ENCODE data around the gene CNTN2.

The CNTN2 gene

GRCh38 chr1:205074513-205074912 is 31.5 kb downstream of the CNTN2 start:
- H3K4me1 ChIP-seq (ENCODE audit: control insufficient read depth, insufficient read depth, low read length): peaks cover 24% of the 10 kb centered on the region

GRCh38 chr1:205075642-205076155 is 32.7 kb downstream of the CNTN2 start:
- no peak overlapping the region for H3K4me3 ChIP-seq (ENCODE audit: low read length)
- H3K9ac ChIP-seq (ENCODE audit: low read length): no peak overlapping the region
- H3K27me3 ChIP-seq (replicated peaks; ENCODE audit: control insufficient read depth, insufficient read depth, low read length): no peaks in the 10 kb centered on the region
- no peaks in the 10 kb centered on the region for H3K36me3 ChIP-seq (ENCODE audit: control insufficient read depth, insufficient read depth, low read length, severe bottlenecking)
- DNase-seq (ENCODE audit: low read depth): no peak
- peaks cover 24% of the 10 kb centered on the region for H3K4me1 ChIP-seq (ENCODE audit: control insufficient read depth, insufficient read depth, low read length)
- no peaks in the 10 kb centered on the region for H3K9me3 ChIP-seq (ENCODE audit: control insufficient read depth, low read length)

More at GRCh38 chr1:205074513-205074912, 31.5 kb downstream of the CNTN2 start:
- Histone ChIP-seq H3K4me3 (ENCODE audit: low read length) (no peak overlapping the region), H3K9ac (ENCODE audit: low read length) (no peak overlapping the region), H3K27me3 (replicated peaks; ENCODE audit: control insufficient read depth, insufficient read depth, low read length) (no peaks in the 10 kb centered on the region), H3K9me3 (ENCODE audit: control insufficient read depth, low read length) (no peaks in the 10 kb centered on the region), H3K36me3 (ENCODE audit: control insufficient read depth, insufficient read depth, low read length, severe bottlenecking) (no peaks in the 10 kb centered on the region)
- no peak for DNase-seq (ENCODE audit: low read depth)

GRCh38 chr1:205076245-205076761 is 33.3 kb downstream of the CNTN2 start:
- H3K36me3 ChIP-seq (ENCODE audit: control insufficient read depth, insufficient read depth, low read length, severe bottlenecking): no peaks in the 10 kb centered on the region
- no peaks in the 10 kb centered on the region for H3K27me3 ChIP-seq (replicated peaks; ENCODE audit: control insufficient read depth, insufficient read depth, low read length)
- H3K4me3 ChIP-seq (ENCODE audit: low read length): no peak overlapping the region
- no peaks in the 10 kb centered on the region for H3K9me3 ChIP-seq (ENCODE audit: control insufficient read depth, low read length)
- no peak overlapping the region for H3K9ac ChIP-seq (ENCODE audit: low read length)
- no peak for DNase-seq (ENCODE audit: low read depth)
- peaks cover 24% of the 10 kb centered on the region for H3K4me1 ChIP-seq (ENCODE audit: control insufficient read depth, insufficient read depth, low read length)

GRCh38 chr1:205077158-205077933 is 34.3 kb downstream of the CNTN2 start:
- peak overlapping the region; percentile 20 for H3K4me3 ChIP-seq (ENCODE audit: low read length)
- no peaks in the 10 kb centered on the region for H3K9me3 ChIP-seq (ENCODE audit: control insufficient read depth, low read length)
- no peak overlapping the region for H3K9ac ChIP-seq (ENCODE audit: low read length)
- peak; percentile 28 for DNase-seq (ENCODE audit: low read depth)
- no peaks in the 10 kb centered on the region for H3K36me3 ChIP-seq (ENCODE audit: control insufficient read depth, insufficient read depth, low read length, severe bottlenecking)
- peaks cover 24% of the 10 kb centered on the region for H3K4me1 ChIP-seq (ENCODE audit: control insufficient read depth, insufficient read depth, low read length)
- no peaks in the 10 kb centered on the region for H3K27me3 ChIP-seq (replicated peaks; ENCODE audit: control insufficient read depth, insufficient read depth, low read length)

GRCh38 chr1:205077934-205078311 is 34.9 kb downstream of the CNTN2 start:
- H3K36me3 ChIP-seq (ENCODE audit: control insufficient read depth, insufficient read depth, low read length, severe bottlenecking): peaks cover 3% of the 10 kb centered on the region
- no peak overlapping the region for H3K9ac ChIP-seq (ENCODE audit: low read length)
- peaks cover 24% of the 10 kb centered on the region for H3K4me1 ChIP-seq (ENCODE audit: control insufficient read depth, insufficient read depth, low read length)
- no peak overlapping the region for H3K4me3 ChIP-seq (ENCODE audit: low read length)
- DNase-seq (ENCODE audit: low read depth): peak; percentile 77
- H3K9me3 ChIP-seq (ENCODE audit: control insufficient read depth, low read length): no peaks in the 10 kb centered on the region
- H3K27me3 ChIP-seq (replicated peaks; ENCODE audit: control insufficient read depth, insufficient read depth, low read length): no peaks in the 10 kb centered on the region

- peaks cover 10% of the 10 kb centered on the region for H3K4me1 ChIP-seq (ENCODE audit: control insufficient read depth, insufficient read depth, low read length)
- H3K9me3 ChIP-seq (ENCODE audit: control insufficient read depth, low read length): no peaks in the 10 kb centered on the region
- H3K36me3 ChIP-seq (ENCODE audit: control insufficient read depth, insufficient read depth, low read length, severe bottlenecking): peaks cover 37% of the 10 kb centered on the region
- no peak overlapping the region for H3K4me3 ChIP-seq (ENCODE audit: low read length)
- no peak for DNase-seq (ENCODE audit: low read depth)
- H3K9ac ChIP-seq (ENCODE audit: low read length): no peak overlapping the region
- no peaks in the 10 kb centered on the region for H3K27me3 ChIP-seq (replicated peaks; ENCODE audit: control insufficient read depth, insufficient read depth, low read length)
Observed at GRCh38 chr1:205082431-205082830, 39.4 kb downstream of the CNTN2 start.

GRCh38 chr1:205084360-205084759 is 41.3 kb downstream of the CNTN2 start, which contains the start of gene TMEM81:
TMEM81 (minus strand) TSS chr1:205084460; CDS start chr1:205084320, 140 bp downstream.
- no peak for DNase-seq (ENCODE audit: low read depth)
- H3K4me3 ChIP-seq (ENCODE audit: low read length): no peak within 1 kb of the TSS
- H3K9ac ChIP-seq (ENCODE audit: low read length): no peak within 1 kb of the TSS
- peaks cover 55% of the 10 kb centered on the region for H3K36me3 ChIP-seq (ENCODE audit: control insufficient read depth, insufficient read depth, low read length, severe bottlenecking)
- H3K27me3 ChIP-seq (replicated peaks; ENCODE audit: control insufficient read depth, insufficient read depth, low read length): no peaks in the 10 kb centered on the region
- no peaks in the 10 kb centered on the region for H3K9me3 ChIP-seq (ENCODE audit: control insufficient read depth, low read length)
- H3K4me1 ChIP-seq (ENCODE audit: control insufficient read depth, insufficient read depth, low read length): no peaks in the 10 kb centered on the region

GRCh38 chr1:205088341-205088740 is 45.3 kb downstream of the CNTN2 start:
- peak; percentile 29 for DNase-seq (ENCODE audit: low read depth)
- no peak overlapping the region for H3K4me3 ChIP-seq (ENCODE audit: low read length)
- H3K27me3 ChIP-seq (replicated peaks; ENCODE audit: control insufficient read depth, insufficient read depth, low read length): no peaks in the 10 kb centered on the region
- peaks cover 56% of the 10 kb centered on the region for H3K36me3 ChIP-seq (ENCODE audit: control insufficient read depth, insufficient read depth, low read length, severe bottlenecking)
- H3K9me3 ChIP-seq (ENCODE audit: control insufficient read depth, low read length): no peaks in the 10 kb centered on the region
- no peak overlapping the region for H3K9ac ChIP-seq (ENCODE audit: low read length)
- H3K4me1 ChIP-seq (ENCODE audit: control insufficient read depth, insufficient read depth, low read length): peaks cover 23% of the 10 kb centered on the region

GRCh38 chr1:205091043-205091740 is 48.2 kb downstream of the CNTN2 start:
- H3K9ac ChIP-seq (ENCODE audit: low read length): peak overlapping the region; percentile 48
- H3K27me3 ChIP-seq (replicated peaks; ENCODE audit: control insufficient read depth, insufficient read depth, low read length): no peaks in the 10 kb centered on the region
- DNase-seq (ENCODE audit: low read depth): peak; percentile 74
- H3K36me3 ChIP-seq (ENCODE audit: control insufficient read depth, insufficient read depth, low read length, severe bottlenecking): peaks cover 57% of the 10 kb centered on the region
- H3K9me3 ChIP-seq (ENCODE audit: control insufficient read depth, low read length): no peaks in the 10 kb centered on the region
- H3K4me1 ChIP-seq (ENCODE audit: control insufficient read depth, insufficient read depth, low read length): peaks cover 23% of the 10 kb centered on the region
- peak overlapping the region; percentile 38 for H3K4me3 ChIP-seq (ENCODE audit: low read length)

- Histone ChIP-seq H3K9me3 (ENCODE audit: control insufficient read depth, low read length) (no peaks in the 10 kb centered on the region), H3K9ac (ENCODE audit: low read length) (no peak overlapping the region), H3K27me3 (replicated peaks; ENCODE audit: control insufficient read depth, insufficient read depth, low read length) (no peaks in the 10 kb centered on the region), H3K4me3 (ENCODE audit: low read length) (no peak overlapping the region), H3K36me3 (ENCODE audit: control insufficient read depth, insufficient read depth, low read length, severe bottlenecking) (peaks cover 71% of the 10 kb centered on the region), H3K4me1 (ENCODE audit: control insufficient read depth, insufficient read depth, low read length) (peaks cover 18% of the 10 kb centered on the region)
- no peak for DNase-seq (ENCODE audit: low read depth)
Observed at GRCh38 chr1:205095422-205095821, 52.4 kb downstream of the CNTN2 start.

- no peak overlapping the region for H3K9ac ChIP-seq (ENCODE audit: low read length)
- no peaks in the 10 kb centered on the region for H3K27me3 ChIP-seq (replicated peaks; ENCODE audit: control insufficient read depth, insufficient read depth, low read length)
- peaks cover 94% of the 10 kb centered on the region for H3K36me3 ChIP-seq (ENCODE audit: control insufficient read depth, insufficient read depth, low read length, severe bottlenecking)
- H3K4me1 ChIP-seq (ENCODE audit: control insufficient read depth, insufficient read depth, low read length): peaks cover 2% of the 10 kb centered on the region
- DNase-seq (ENCODE audit: low read depth): no peak
- H3K9me3 ChIP-seq (ENCODE audit: control insufficient read depth, low read length): no peaks in the 10 kb centered on the region
- no peak overlapping the region for H3K4me3 ChIP-seq (ENCODE audit: low read length)
Observed at GRCh38 chr1:205098242-205098641, 55.2 kb downstream of the CNTN2 start.
